Activated CD8-positive, alpha-beta T cell treated with anti-CD3 and anti-CD28 coated beads for 36 hours (primary cell): ENCODE data around the gene GJD3. TPM values are rescaled to one million over a fixed set of nuclear protein-coding genes. Genes with fewer than 3 reads are reported as not detected.

Experiments
- ATAC-seq: fragments of 200-7000 bp; cut with Tn5 transposase; one replicate; pipeline ENCODE4 v1.10.0; 2021; ENCODE audit warnings: mild to moderate bottlenecking, moderate library complexity
- CTCF ChIA-PET: fragments of 350-600 bp; sonication (Branson Sonifier 250); formaldehyde crosslinking; loops from one replicate; lab custom pipeline; 2021; ENCODE audit warnings: antibody characterized with exemption; lab: Charles Lee
- POLR2A ChIA-PET: fragments of 350-600 bp; sonication (Branson Sonifier 250); formaldehyde crosslinking; loops from one replicate; lab custom pipeline; 2021; ENCODE audit warnings: antibody characterized with exemption; lab: Charles Lee
- DNase-seq: peaks from one replicate; pipeline ENCODE4 v3.0.0-alpha.2; 2020
- H3K27ac Mint-ChIP-seq: one replicate; pipeline ENCODE4 v1.8.0; 2021; ENCODE audit warnings: mild to moderate bottlenecking, mixed read lengths
- H3K27me3 Mint-ChIP-seq: one replicate; pipeline ENCODE4 v1.8.0; 2021; ENCODE audit warnings: mixed read lengths
- H3K36me3 Mint-ChIP-seq: one replicate; pipeline ENCODE4 v1.8.0; 2021; ENCODE audit warnings: low read depth, mixed read lengths
- H3K4me1 Mint-ChIP-seq: one replicate; pipeline ENCODE4 v1.8.0; 2021; ENCODE audit warnings: low read depth, mixed read lengths
- H3K4me3 Mint-ChIP-seq: one replicate; pipeline ENCODE4 v1.8.0; 2021; ENCODE audit warnings: mild to moderate bottlenecking, moderate library complexity, mixed read lengths
- H3K9me3 Mint-ChIP-seq: one replicate; pipeline ENCODE4 v1.8.0; 2021; ENCODE audit warnings: mixed read lengths
- CTCF ChIP-seq: fragments of 200-600 bp; IDR thresholded peaks from one replicate; pipeline ENCODE4 v1.8.0; 2022; ENCODE audit warnings: antibody characterized with exemption, mild to moderate bottlenecking
- intact Hi-C: fragments of 100-400 bp; cut with micrococcal nuclease; formaldehyde crosslinking; loops from one replicate; pipeline ENCODE4 v1.10.0; 2022
- total RNA-seq, 2 experiments: library from RNA; stranded (reverse); gene quantifications; one replicate each; pipeline ENCODE4 v1.2.3, GENCODE V29; 2021

The GJD3 gene
- total RNA-seq, 2 experiments from 2014 or later = not detected

- ChIA-PET CTCF (interaction anchor here (1.0 to 42.0 kb wide), 3 partner anchors 18 to 31 kb away, joined by 3 to 780 read pairs (median 3); no protein-coding TSS in a partner anchor), POLR2A (interaction anchor here (0.7 to 11.5 kb wide), 4 partner anchors 10 to 30 kb away, joined by 3 to 101 read pairs (median 5); partner anchors contain the start of gene RARA)
- no peaks in the 10 kb centered on the region for H3K9me3 Mint-ChIP-seq
- H3K27ac Mint-ChIP-seq = peak overlapping the region; percentile 99
- no peak for TF ChIP-seq CTCF
- ATAC-seq = no peak
- intact Hi-C loops = no loop called here
- no peaks in the 10 kb centered on the region for H3K27me3 Mint-ChIP-seq
- DNase-seq = peak; percentile 19
- peaks cover 8% of the 10 kb centered on the region for H3K36me3 Mint-ChIP-seq
- peak overlapping the region; percentile 98 for H3K4me3 Mint-ChIP-seq
- peaks cover 76% of the 10 kb centered on the region for H3K4me1 Mint-ChIP-seq
These were observed 43.0 kb downstream of the GJD3 start for GRCh38 chr17:40321524-40321929.

GRCh38 chr17:40320756-40321523 is 43.6 kb downstream of the GJD3 start:
- TF ChIP-seq CTCF = no peak
- H3K27me3 Mint-ChIP-seq = no peaks in the 10 kb centered on the region
- peaks cover 8% of the 10 kb centered on the region for H3K36me3 Mint-ChIP-seq
- ChIA-PET CTCF (interaction anchor here (1.0 to 42.0 kb wide), 3 partner anchors 17 to 30 kb away, joined by 3 to 780 read pairs (median 3); no protein-coding TSS in a partner anchor), POLR2A (interaction anchor here (1.1 to 11.5 kb wide), 3 partner anchors 15 to 30 kb away, joined by 3 to 101 read pairs (median 3); partner anchors contain the start of gene RARA)
- peaks cover 76% of the 10 kb centered on the region for H3K4me1 Mint-ChIP-seq
- H3K9me3 Mint-ChIP-seq = no peaks in the 10 kb centered on the region
- H3K27ac Mint-ChIP-seq = peak overlapping the region; percentile 99
- intact Hi-C loops = no loop called here
- H3K4me3 Mint-ChIP-seq = peak overlapping the region; percentile 98
- peak; percentile 53 for DNase-seq
- ATAC-seq = no peak

- H3K4me3 Mint-ChIP-seq = peak overlapping the region; percentile 98
- H3K36me3 Mint-ChIP-seq = peaks cover 8% of the 10 kb centered on the region
- CTCF ChIA-PET = interaction anchor here (1.4 to 42.0 kb wide), 4 partner anchors 9 to 31 kb away, joined by 3 to 780 read pairs (median 12); no protein-coding TSS in a partner anchor
- peak; percentile 81 for DNase-seq
- intact Hi-C loops = no loop called here
- peak overlapping the region; percentile 99 for H3K27ac Mint-ChIP-seq
- H3K27me3 Mint-ChIP-seq = no peaks in the 10 kb centered on the region
- no peak for TF ChIP-seq CTCF
- POLR2A ChIA-PET = interaction anchor here (0.7 to 11.5 kb wide), 14 partner anchors 9 to 242 kb away, joined by 3 to 101 read pairs (median 3); partner anchors contain the start of gene RARA
- H3K4me1 Mint-ChIP-seq = peaks cover 75% of the 10 kb centered on the region
- H3K9me3 Mint-ChIP-seq = no peaks in the 10 kb centered on the region
- ATAC-seq = no peak
These were observed 44.6 kb downstream of the GJD3 start for GRCh38 chr17:40319651-40320540.

- peak overlapping the region; percentile 98 for H3K4me3 Mint-ChIP-seq
- no peak for ATAC-seq
- DNase-seq = peak; percentile 43
- intact Hi-C loops = no loop called here
- no peaks in the 10 kb centered on the region for H3K9me3 Mint-ChIP-seq
- peaks cover 8% of the 10 kb centered on the region for H3K36me3 Mint-ChIP-seq
- CTCF ChIA-PET = interaction anchor here (0.6 to 42.0 kb wide), 6 partner anchors 8 to 240 kb away, joined by 3 to 780 read pairs (median 8); no protein-coding TSS in a partner anchor
- POLR2A ChIA-PET = interaction anchor here (1.0 to 11.5 kb wide), 9 partner anchors 11 to 53 kb away, joined by 3 to 101 read pairs (median 4); partner anchors contain the start of genes CDC6 and RARA
- H3K27ac Mint-ChIP-seq = peak overlapping the region; percentile 99
- H3K4me1 Mint-ChIP-seq = peaks cover 76% of the 10 kb centered on the region
- TF ChIP-seq CTCF = no peak
- no peaks in the 10 kb centered on the region for H3K27me3 Mint-ChIP-seq
These were observed 45.6 kb downstream of the GJD3 start for GRCh38 chr17:40318830-40319391.
